Heart left ventricle (tissue), 16 donors: ENCODE measurements around the gene RUVBL2. TPM values are rescaled to one million over a fixed set of nuclear protein-coding genes. Genes with fewer than 3 reads are reported as not detected.
"Not testable (repeated sequence)": the region's sequence is repeated elsewhere in the genome, so short reads cannot be mapped to it uniquely, and the experiment has no call there.

Experiments
- ATAC-seq, 4 donors: fragments of 200-7000 bp; cut with Tn5 transposase; one replicate each; pipeline ENCODE4 v1.9.1; 2020 to 2022; ENCODE audit warnings: moderate library complexity in 4 of 4, mild to moderate bottlenecking in 3 of 4, moderate number of reproducible peaks in 1 of 4
- DNase-seq, 5 donors: peaks; one replicate each; pipeline ENCODE4 v3.0.0-alpha.2; 2020
- H3K27ac ChIP-seq, 12 donors: fragments of 200-600 bp; sonication (generic) in 4 of 12; one replicate each; pipeline versions ENCODE4 v1.5.0 to v1.8.0; 2016 to 2022; ENCODE audit warnings: mild to moderate bottlenecking in 2 of 12
- H3K27me3 ChIP-seq, 9 donors: fragments of 200-600 bp; sonication (generic) in 2 of 9; one replicate each; pipeline versions ENCODE4 v1.5.1 to v1.8.0; 2016 to 2022; ENCODE audit warnings: mild to moderate bottlenecking in 3 of 9
- H3K36me3 ChIP-seq, 9 donors: fragments of 200-600 bp; sonication (generic) in 2 of 9; one replicate each; pipeline versions ENCODE4 v1.5.0 to v1.8.0; 2018 to 2022; ENCODE audit warnings: mild to moderate bottlenecking in 2 of 9
- H3K4me1 ChIP-seq, 12 donors: fragments of 200-600 bp; sonication (generic) in 4 of 12; one replicate each; pipeline versions ENCODE4 v1.5.0 to v1.8.0; 2016 to 2022; ENCODE audit warnings: mild to moderate bottlenecking in 3 of 12
- H3K4me3 ChIP-seq, 12 donors: fragments of 200-600 bp; sonication (generic) in 4 of 12; one replicate each; pipeline versions ENCODE4 v1.5.0 to v1.8.0; 2017 to 2022; ENCODE audit warnings: mild to moderate bottlenecking in 9 of 12, moderate library complexity in 4 of 12
- H3K9me3 ChIP-seq, 12 donors: fragments of 200-600 bp; sonication (generic) in 4 of 12; one replicate each; pipeline versions ENCODE4 v1.5.0 to v1.8.0; 2016 to 2022; ENCODE audit warnings: mild to moderate bottlenecking in 1 of 12
- CTCF ChIP-seq, 12 donors: fragments of 200-600 bp; sonication (generic) in 4 of 12; IDR thresholded peaks; one replicate each; pipeline versions ENCODE4 v1.5.0 to v1.8.0; 2018 to 2022; ENCODE audit warnings: antibody characterized with exemption in 12 of 12, mild to moderate bottlenecking in 5 of 12
- POLR2A ChIP-seq, 2 donors: fragments of 450-650 bp; IDR thresholded peaks; one replicate each; pipeline ENCODE4 v1.6.1; 2017; ENCODE audit warnings: antibody characterized with exemption in 2 of 2, mild to moderate bottlenecking in 2 of 2, moderate library complexity in 2 of 2
- WGBS, 4 donors: extraction: QIAGEN DNeasy Blood & Tissue Kit in 2 of 4; methylation state at CpG; one replicate each; pipeline versions ENCODE4 v1.1.5 to v1.1.7; 2013 to 2018; 5-methylcytosine and 5-hydroxymethylcytosine counted together
- intact Hi-C, 10 donors: fragments of 100-400 bp; cut with DNase I; formaldehyde crosslinking; loops; one replicate each; pipeline versions ENCODE4 v1.11.1 to v1.14.2; 2022
- polyA plus RNA-seq, 2 donors: library from polyadenylated mRNA; stranded (reverse); fragments of 200-250 nt; gene quantifications; one replicate each; pipeline ENCODE4 v1.2.3, GENCODE V29; 2013
- total RNA-seq, 9 donors: library from RNA; depleted of rRNA in 2 of 9; stranded (reverse); fragments of >200 nt in 2 of 9; fragmentation: NEBNext Ultra II Directional in 3 of 9; extraction: Animal tissue kit (Norgen Biotek cat#: 25700) in 3 of 9; gene quantifications; one replicate each; pipeline versions ENCODE4 v1.1.0 to v1.2.4, GENCODE V29; 2016 to 2023
- donor health status: ischemic (EF 13 %, LVEDD 7.1; RV severe dilation, severe dysfunction).
- donor health status: healthy with polysubstance abuse.
- donor health status: DM: no; HTN: yes; CAD: no.
- donor health status: DM: no; HTN: no; CAD: no.
- donor health status: ischemic (EF 25% LVEDD 6.9; RV normal size, moderate dysfunction).
- donor health status: ischemic (EF 25% LVEDD 5.7; RV mildly dilated, moderate dysfunction).
- donor health status: healthy.
- donor health status: DM: yes; HTN: yes; CAD: no.
- donor health status: ischemic (EF 35%, LVEDD 5.7; RV mildly dilated, moderate dysfunction).
- donor health status: nonischemic (EF 11% LVEDD 7.7; RV severe dilation, severe dysfunction).
- donor health status: DM: yes; HTN: yes; CAD: no.
- donor health status: PGD.
- donor health status: ischemic (EF 29% LVEDD 5.4; RV normal size, mild dysfunction).
- donor health status: nonischemic (EF 23%, LVEDD 6.1; RV moderate dilation, normal function).

Gene RUVBL2
- total and polyA plus RNA-seq, 11 donors = 41.4 to 109 (median 54.7) TPM

GRCh38 chr19:49042177-49042576, 48.5 kb downstream of the RUVBL2 start:
- DNase-seq = no peak
- H3K27ac ChIP-seq = no peak overlapping the region
- H3K4me3 ChIP-seq = no peak overlapping the region
- no peak for ATAC-seq
- no peaks in the 10 kb centered on the region for H3K36me3 ChIP-seq
- H3K27me3 ChIP-seq = no peaks in the 10 kb centered on the region
- TF ChIP-seq POLR2A (IDR thresholded peaks at IDR 0.05) (no peak), CTCF (IDR thresholded peaks at IDR 0.05) (no peak)
- intact Hi-C loops = no loop called here
- WGBS, 4 donors = 65 to 82% (median 76%) methylated on average over 14 to 17 of the region's 17 CpGs
- no peaks in the 10 kb centered on the region for H3K9me3 ChIP-seq
- no peaks in the 10 kb centered on the region for H3K4me1 ChIP-seq

GRCh38 chr19:49042666-49043065, 49.0 kb downstream of the RUVBL2 start:
- H3K27ac ChIP-seq, H3K4me1 ChIP-seq, H3K4me3 ChIP-seq, ATAC-seq, intact Hi-C loops, H3K27me3 ChIP-seq, H3K36me3 ChIP-seq, H3K9me3 ChIP-seq, DNase-seq: not testable (repeated sequence)
- 83 to 97% (median 85%) methylated on average over 1 to 4 of the region's 4 CpGs for WGBS, 4 donors

GRCh38 chr19:49043548-49043947, 49.9 kb downstream of the RUVBL2 start, which contains the start of gene CGB5:
TSS of gene CGB5 (plus strand) at chr19:49043848. CDS start at chr19:49044210, 362 bp downstream.
- intact Hi-C loops, H3K4me1 ChIP-seq, ATAC-seq: not testable (repeated sequence)

GRCh38 chr19:49049011-49049410, 55.3 kb downstream of the RUVBL2 start, which contains the start of gene CGB8:
TSS of gene CGB8 (minus strand) at chr19:49049111. CDS start at chr19:49048739, 372 bp downstream.
- H3K36me3 ChIP-seq, intact Hi-C loops, H3K27me3 ChIP-seq, H3K27ac ChIP-seq, H3K4me3 ChIP-seq, H3K4me1 ChIP-seq, H3K9me3 ChIP-seq, ATAC-seq, DNase-seq: not testable (repeated sequence)
- 70 to 76% (median 73%) methylated on average over 5 to 12 of the region's 12 CpGs for WGBS, 4 donors

More at GRCh38 chr19:49043548-49043947, 49.9 kb downstream of the RUVBL2 start, which contains the start of gene CGB5:
- H3K27me3 ChIP-seq, H3K36me3 ChIP-seq, H3K4me3 ChIP-seq, H3K27ac ChIP-seq, H3K9me3 ChIP-seq, DNase-seq: not testable (repeated sequence)
- 69 to 80% (median 72%) methylated on average over 9 to 15 of the region's 15 CpGs for WGBS, 4 donors

DNA sequence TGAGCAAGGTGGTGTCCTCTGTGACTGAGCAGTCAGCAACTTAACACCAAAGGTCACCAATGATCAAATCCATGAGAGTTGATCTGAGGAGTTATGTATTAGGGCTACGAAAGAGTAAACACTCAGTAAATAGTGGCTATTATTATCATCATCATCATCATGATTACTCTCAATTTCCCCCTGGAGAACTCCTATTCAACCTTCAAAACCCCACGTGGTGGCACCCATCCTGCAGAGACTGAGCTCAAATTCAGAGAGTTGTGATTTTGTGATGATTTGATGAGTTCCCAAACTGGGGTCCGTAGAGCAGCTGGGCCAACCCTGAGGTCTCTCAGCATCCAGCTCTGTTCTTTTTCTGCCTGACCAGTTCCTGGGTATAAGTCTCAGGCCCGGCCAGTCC, 56.1 kb downstream of the RUVBL2 start:
- H3K9me3 ChIP-seq, H3K4me1 ChIP-seq, ATAC-seq, H3K4me3 ChIP-seq, H3K36me3 ChIP-seq, DNase-seq, H3K27ac ChIP-seq, intact Hi-C loops, H3K27me3 ChIP-seq: not testable (repeated sequence)
- WGBS, 4 donors = 83 to 91% (median 88%) methylated on average over 3 of the region's 4 CpGs

GRCh38 chr19:49050376-49051033, 56.8 kb downstream of the RUVBL2 start:
- H3K27me3 ChIP-seq, H3K36me3 ChIP-seq, H3K9me3 ChIP-seq, DNase-seq, intact Hi-C loops, ATAC-seq, H3K4me1 ChIP-seq, H3K27ac ChIP-seq, H3K4me3 ChIP-seq: not testable (repeated sequence)
- 71 to 81% (median 75%) methylated on average over 12 to 24 of the region's 24 CpGs for WGBS, 4 donors
